IPS-15b (cell line): ENCODE data around the gene SULT4A1.
"Not testable (repeated sequence)": the region's sequence is repeated elsewhere in the genome, so short reads cannot be mapped to it uniquely, and the experiment has no call there.

ENCODE experiments used
- H3K27me3 ChIP-seq: one replicate; pipeline ENCODE4 v1.6.1; 2013; ENCODE audit warnings: low read length; ENCODE audit not compliant: control insufficient read depth, insufficient read depth
- H3K36me3 ChIP-seq: one replicate; pipeline ENCODE4 v1.6.1; 2013; ENCODE audit warnings: low read length; ENCODE audit not compliant: control insufficient read depth, insufficient read depth
- H3K4me1 ChIP-seq: one replicate; pipeline ENCODE4 v1.6.1; 2013; ENCODE audit warnings: mild to moderate bottlenecking, low read length; ENCODE audit not compliant: control insufficient read depth, insufficient read depth
- H3K4me3 ChIP-seq: one replicate; pipeline ENCODE4 v1.5.1; 2013; ENCODE audit warnings: low read depth, low read length
- H3K9ac ChIP-seq: one replicate; pipeline ENCODE4 v1.6.1; 2013; ENCODE audit warnings: low read depth, mild to moderate bottlenecking, low read length
- H3K9me3 ChIP-seq: one replicate; pipeline ENCODE4 v1.6.1; 2013; ENCODE audit warnings: mild to moderate bottlenecking, low read length; ENCODE audit not compliant: control insufficient read depth, insufficient read depth

SULT4A1 gene

GRCh38 chr22:43862074-43862881 is at the start of gene SULT4A1:
SULT4A1 (minus strand) TSS chr22:43862513; CDS start chr22:43862382, 131 bp downstream.
- Histone ChIP-seq H3K9me3 (no peaks in the 10 kb centered on the region), H3K4me3 (peak within 1 kb of the TSS; percentile 71), H3K9ac (no peak within 1 kb of the TSS), H3K36me3 (peaks cover 3% of the 10 kb centered on the region), H3K4me1 (peaks cover 14% of the 10 kb centered on the region), H3K27me3 (no peaks in the 10 kb centered on the region)

GRCh38 chr22:43911351-43911750 is 49.0 kb upstream of the SULT4A1 start:
- no peaks in the 10 kb centered on the region for H3K9me3 ChIP-seq
- no peak overlapping the region for H3K4me3 ChIP-seq
- H3K36me3 ChIP-seq: no peaks in the 10 kb centered on the region
- no peaks in the 10 kb centered on the region for H3K27me3 ChIP-seq
- H3K4me1 ChIP-seq: no peaks in the 10 kb centered on the region
- H3K9ac ChIP-seq: no peak overlapping the region

DNA sequence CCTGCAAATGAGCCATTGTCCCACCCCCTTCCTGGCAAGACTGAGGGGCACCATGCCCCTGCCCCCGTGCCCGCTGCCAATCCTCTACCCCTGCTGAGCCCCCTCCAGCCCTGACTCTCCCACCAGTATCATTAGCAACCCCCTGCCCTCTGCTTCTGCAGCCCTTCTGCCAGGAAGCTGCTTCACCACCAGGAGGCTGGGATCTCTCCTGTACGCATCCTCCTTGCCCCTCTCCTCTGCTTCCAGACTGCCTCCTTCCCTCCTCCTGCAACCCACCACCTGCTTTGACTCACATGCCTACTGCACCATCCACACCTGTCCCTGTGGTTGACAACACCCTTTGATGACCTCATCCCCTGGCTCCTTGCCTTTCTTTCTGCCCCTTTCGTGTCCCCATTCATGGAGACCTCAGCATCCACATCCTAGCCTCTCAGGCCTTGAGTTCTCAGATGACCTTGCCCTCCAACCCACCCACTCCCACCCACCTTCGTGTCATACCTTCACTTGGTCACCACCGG is 47.9 kb upstream of the SULT4A1 start:
- Histone ChIP-seq H3K9ac (no peak overlapping the region), H3K4me1 (no peaks in the 10 kb centered on the region), H3K27me3 (no peaks in the 10 kb centered on the region), H3K36me3 (no peaks in the 10 kb centered on the region), H3K9me3 (no peaks in the 10 kb centered on the region), H3K4me3 (no peak overlapping the region)

- H3K4me3 ChIP-seq: no peak overlapping the region
- H3K9me3 ChIP-seq: no peaks in the 10 kb centered on the region
- no peaks in the 10 kb centered on the region for H3K4me1 ChIP-seq
- no peaks in the 10 kb centered on the region for H3K27me3 ChIP-seq
- H3K36me3 ChIP-seq: no peaks in the 10 kb centered on the region
- H3K9ac ChIP-seq: no peak overlapping the region
Measured at GRCh38 chr22:43909708-43910107, 47.4 kb upstream of the SULT4A1 start.

GRCh38 chr22:43905681-43906080 is 43.4 kb upstream of the SULT4A1 start:
- Histone ChIP-seq H3K9ac (no peak overlapping the region), H3K9me3 (no peaks in the 10 kb centered on the region), H3K27me3 (no peaks in the 10 kb centered on the region), H3K4me3 (no peak overlapping the region), H3K4me1 (no peaks in the 10 kb centered on the region), H3K36me3 (no peaks in the 10 kb centered on the region)

DNA sequence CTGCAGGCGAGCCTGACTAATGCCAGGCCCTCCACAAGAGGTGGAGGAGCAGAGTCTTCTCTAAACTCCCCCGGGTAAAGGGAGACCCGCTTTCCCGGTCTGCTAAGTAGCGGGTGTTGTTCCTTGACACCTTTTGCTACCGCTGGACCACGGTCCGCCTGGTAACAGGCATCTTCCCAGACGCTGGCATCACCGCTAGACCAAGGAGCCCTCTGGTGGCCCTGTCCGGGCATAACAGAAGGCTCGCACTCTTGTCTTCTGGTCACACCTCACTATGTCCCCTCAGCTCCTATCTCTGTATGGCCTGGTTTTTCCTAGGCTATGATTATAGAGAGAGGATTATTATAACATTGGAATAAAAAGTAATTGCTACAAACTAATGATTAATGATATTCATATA is 42.1 kb upstream of the SULT4A1 start:
- not testable (repeated sequence) for H3K4me1 ChIP-seq, H3K9ac ChIP-seq, H3K9me3 ChIP-seq, H3K36me3 ChIP-seq, H3K27me3 ChIP-seq, H3K4me3 ChIP-seq

GRCh38 chr22:43903033-43903432 is 40.7 kb upstream of the SULT4A1 start:
- H3K4me1 ChIP-seq, H3K9me3 ChIP-seq, H3K9ac ChIP-seq, H3K4me3 ChIP-seq, H3K27me3 ChIP-seq, H3K36me3 ChIP-seq: not testable (repeated sequence)

DNA sequence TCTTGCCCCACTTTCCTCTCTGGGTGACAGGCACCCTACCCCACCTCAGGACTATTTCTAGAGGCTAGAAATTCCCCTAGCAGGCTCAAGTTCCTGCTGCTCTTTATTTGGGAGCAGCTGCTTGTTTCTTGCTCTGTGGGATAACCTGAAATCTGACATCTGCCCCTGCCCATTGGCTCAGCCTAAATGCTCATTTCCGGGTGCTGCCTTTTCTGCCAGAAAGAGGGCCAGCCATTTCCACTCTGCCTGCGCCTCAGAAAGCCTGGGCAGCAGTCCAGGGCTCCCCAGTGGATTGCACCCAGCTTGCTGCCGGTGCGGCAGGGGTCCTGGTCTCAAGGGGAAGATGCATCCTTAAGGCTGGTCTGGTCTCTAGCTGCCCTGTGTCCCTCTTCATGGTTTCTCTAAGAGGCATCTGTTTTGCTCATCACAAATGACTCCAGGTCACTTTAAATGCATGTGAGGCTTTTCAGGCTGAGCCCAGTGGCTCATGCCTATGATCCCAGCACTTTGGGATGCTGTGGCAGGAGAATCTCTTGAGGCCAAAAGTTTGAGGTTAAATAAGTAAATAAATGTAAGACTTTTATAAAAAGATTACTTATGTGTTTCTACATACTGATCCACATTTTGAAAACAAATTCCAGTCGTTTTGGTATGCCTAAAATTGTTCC is 39.8 kb upstream of the SULT4A1 start:
- H3K36me3 ChIP-seq: no peaks in the 10 kb centered on the region
- no peak overlapping the region for H3K4me3 ChIP-seq
- no peaks in the 10 kb centered on the region for H3K4me1 ChIP-seq
- H3K9me3 ChIP-seq: no peaks in the 10 kb centered on the region
- H3K9ac ChIP-seq: no peak overlapping the region
- no peaks in the 10 kb centered on the region for H3K27me3 ChIP-seq

GRCh38 chr22:43900206-43900605 is 37.9 kb upstream of the SULT4A1 start:
- H3K9ac ChIP-seq: no peak overlapping the region
- no peaks in the 10 kb centered on the region for H3K27me3 ChIP-seq

GRCh38 chr22:43897751-43898261 is 35.5 kb upstream of the SULT4A1 start:
- H3K4me1 ChIP-seq: no peaks in the 10 kb centered on the region
- no peak overlapping the region for H3K4me3 ChIP-seq
- no peak overlapping the region for H3K9ac ChIP-seq
- H3K27me3 ChIP-seq: no peaks in the 10 kb centered on the region
- H3K36me3 ChIP-seq: no peaks in the 10 kb centered on the region
- H3K9me3 ChIP-seq: no peaks in the 10 kb centered on the region

More at GRCh38 chr22:43900206-43900605, 37.9 kb upstream of the SULT4A1 start:
- H3K9me3 ChIP-seq: no peaks in the 10 kb centered on the region
- no peaks in the 10 kb centered on the region for H3K36me3 ChIP-seq
- H3K4me1 ChIP-seq: no peaks in the 10 kb centered on the region
- no peak overlapping the region for H3K4me3 ChIP-seq

DNA sequence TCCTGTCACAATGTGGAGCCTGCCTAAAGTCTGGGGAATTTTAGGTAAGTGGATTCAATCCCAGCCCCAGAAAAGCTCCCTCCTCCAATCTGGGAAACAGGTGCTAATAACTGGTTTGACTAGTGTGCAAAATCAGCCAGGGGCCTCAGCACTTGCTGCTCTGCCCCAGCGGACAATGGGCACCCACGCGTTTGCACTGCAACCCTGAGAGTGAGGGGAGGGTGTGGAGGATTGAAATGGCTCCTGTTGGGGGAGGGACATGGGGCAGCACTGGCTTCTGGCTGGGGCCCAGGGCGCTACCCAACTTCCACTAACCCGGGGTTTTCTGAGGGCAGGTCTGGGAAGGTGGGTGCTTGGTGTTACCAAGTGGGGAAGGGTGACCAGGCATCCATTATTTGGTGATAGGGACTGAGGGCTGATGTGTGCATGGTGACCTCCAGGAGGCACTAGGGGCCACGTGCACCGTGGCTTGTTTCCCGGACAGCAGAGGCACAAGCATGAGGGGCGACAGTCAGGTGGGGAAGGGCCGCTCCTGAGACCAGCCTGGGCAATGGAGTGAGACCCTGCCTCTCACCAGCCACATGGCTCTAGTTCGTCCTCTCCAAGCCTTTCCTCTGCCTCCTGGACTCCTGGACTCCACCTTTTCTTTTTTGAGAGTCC is 33.8 kb upstream of the SULT4A1 start:
- no peak overlapping the region for H3K9ac ChIP-seq
- H3K36me3 ChIP-seq: no peaks in the 10 kb centered on the region
- H3K9me3 ChIP-seq: no peaks in the 10 kb centered on the region
- H3K27me3 ChIP-seq: peaks cover 7% of the 10 kb centered on the region
- H3K4me1 ChIP-seq: no peaks in the 10 kb centered on the region
- H3K4me3 ChIP-seq: no peak overlapping the region
